HUES64 (cell line): Measurements from ENCODE around the gene ITGB3.

Experiments used
- H3K27ac ChIP-seq: 2 replicates; pipeline ENCODE4 v1.7.0; 2013; ENCODE audit warnings: low read depth, low read length, inconsistent platforms
- H3K27me3 ChIP-seq: 2 replicates; pipeline ENCODE4 v1.6.1; 2013; ENCODE audit warnings: mild to moderate bottlenecking, low read length; ENCODE audit not compliant: insufficient read depth
- H3K36me3 ChIP-seq: 2 replicates; pipeline ENCODE4 v1.6.1; 2013; ENCODE audit warnings: mild to moderate bottlenecking, low read length; ENCODE audit not compliant: insufficient read depth
- H3K4me1 ChIP-seq: 2 replicates; pipeline ENCODE4 v1.6.1; 2013; ENCODE audit warnings: mild to moderate bottlenecking, low read length, moderate library complexity; ENCODE audit not compliant: insufficient read depth
- H3K4me3 ChIP-seq: 2 replicates; pipeline ENCODE4 v1.5.1; 2013; ENCODE audit warnings: mild to moderate bottlenecking, low read length, moderate library complexity
- H3K9ac ChIP-seq: 2 replicates; pipeline ENCODE4 v1.6.1; 2013; ENCODE audit warnings: mild to moderate bottlenecking, low read depth, low read length
- H3K9me3 ChIP-seq: 2 replicates; pipeline ENCODE4 v1.6.1; 2013; ENCODE audit warnings: low read depth, low read length; ENCODE audit not compliant: insufficient read depth
- WGBS: fragments of 150-250, 120-280 bp; methylation state at CpG from one replicate; pipeline ENCODE4 v1.1.7; 2013; ENCODE audit warnings: missing lambda C conversion rate; 5-methylcytosine and 5-hydroxymethylcytosine counted together

ITGB3 gene

DNA sequence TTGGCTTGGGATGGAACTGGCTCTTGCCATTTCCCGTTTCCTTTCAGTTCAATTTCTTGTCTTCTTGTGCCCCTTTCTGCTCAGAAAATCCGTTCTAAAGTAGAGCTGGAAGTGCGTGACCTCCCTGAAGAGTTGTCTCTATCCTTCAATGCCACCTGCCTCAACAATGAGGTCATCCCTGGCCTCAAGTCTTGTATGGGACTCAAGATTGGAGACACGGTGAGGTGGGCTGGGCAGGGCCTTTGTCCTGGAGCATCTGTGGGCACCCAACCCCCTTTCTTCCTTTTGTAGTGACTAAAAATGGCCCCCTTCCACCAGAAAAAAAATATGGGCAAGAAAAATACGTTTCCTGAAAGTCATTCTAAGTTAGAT, 37.2 kb downstream of the ITGB3 start:
- H3K9me3 ChIP-seq = no peaks in the 10 kb centered on the region
- no peak overlapping the region for H3K9ac ChIP-seq
- H3K4me1 ChIP-seq = peaks cover 4% of the 10 kb centered on the region
- H3K36me3 ChIP-seq = no peaks in the 10 kb centered on the region
- no peak overlapping the region for H3K27ac ChIP-seq
- no peak overlapping the region for H3K4me3 ChIP-seq
- 91% methylated on average over 5 of the region's 5 CpGs for WGBS
- no peaks in the 10 kb centered on the region for H3K27me3 ChIP-seq

- Histone ChIP-seq H3K9me3 (no peaks in the 10 kb centered on the region), H3K9ac (no peak overlapping the region), H3K27ac (no peak overlapping the region), H3K27me3 (no peaks in the 10 kb centered on the region), H3K4me1 (peaks cover 4% of the 10 kb centered on the region), H3K4me3 (no peak overlapping the region), H3K36me3 (no peaks in the 10 kb centered on the region)
- 62% methylated on average over 7 of the region's 8 CpGs for WGBS
These were observed 37.7 kb downstream of the ITGB3 start for GRCh38 chr17:47291242-47291873.

- WGBS = 95% methylated on average over 13 of the region's 14 CpGs
- H3K36me3 ChIP-seq = no peaks in the 10 kb centered on the region
- H3K9ac ChIP-seq = no peak overlapping the region
- H3K4me1 ChIP-seq = peaks cover 4% of the 10 kb centered on the region
- no peaks in the 10 kb centered on the region for H3K9me3 ChIP-seq
- H3K4me3 ChIP-seq = no peak overlapping the region
- no peaks in the 10 kb centered on the region for H3K27me3 ChIP-seq
- H3K27ac ChIP-seq = no peak overlapping the region
These were observed 38.6 kb downstream of the ITGB3 start for GRCh38 chr17:47292206-47292605.

- Histone ChIP-seq H3K9me3 (no peaks in the 10 kb centered on the region), H3K9ac (no peak overlapping the region), H3K4me1 (peaks cover 4% of the 10 kb centered on the region), H3K4me3 (no peak overlapping the region), H3K27me3 (no peaks in the 10 kb centered on the region), H3K36me3 (no peaks in the 10 kb centered on the region), H3K27ac (no peak overlapping the region)
- 70% methylated on average over 14 of the region's 14 CpGs for WGBS
These were observed 41.6 kb downstream of the ITGB3 start for GRCh38 chr17:47295037-47295873.

- Histone ChIP-seq H3K4me1 (peaks cover 4% of the 10 kb centered on the region), H3K36me3 (no peaks in the 10 kb centered on the region), H3K27ac (no peak overlapping the region), H3K9me3 (no peaks in the 10 kb centered on the region), H3K4me3 (no peak overlapping the region), H3K27me3 (no peaks in the 10 kb centered on the region), H3K9ac (no peak overlapping the region)
- 85% methylated on average over 6 of the region's 6 CpGs for WGBS
These were observed 42.2 kb downstream of the ITGB3 start for GRCh38 chr17:47295874-47296255.

DNA sequence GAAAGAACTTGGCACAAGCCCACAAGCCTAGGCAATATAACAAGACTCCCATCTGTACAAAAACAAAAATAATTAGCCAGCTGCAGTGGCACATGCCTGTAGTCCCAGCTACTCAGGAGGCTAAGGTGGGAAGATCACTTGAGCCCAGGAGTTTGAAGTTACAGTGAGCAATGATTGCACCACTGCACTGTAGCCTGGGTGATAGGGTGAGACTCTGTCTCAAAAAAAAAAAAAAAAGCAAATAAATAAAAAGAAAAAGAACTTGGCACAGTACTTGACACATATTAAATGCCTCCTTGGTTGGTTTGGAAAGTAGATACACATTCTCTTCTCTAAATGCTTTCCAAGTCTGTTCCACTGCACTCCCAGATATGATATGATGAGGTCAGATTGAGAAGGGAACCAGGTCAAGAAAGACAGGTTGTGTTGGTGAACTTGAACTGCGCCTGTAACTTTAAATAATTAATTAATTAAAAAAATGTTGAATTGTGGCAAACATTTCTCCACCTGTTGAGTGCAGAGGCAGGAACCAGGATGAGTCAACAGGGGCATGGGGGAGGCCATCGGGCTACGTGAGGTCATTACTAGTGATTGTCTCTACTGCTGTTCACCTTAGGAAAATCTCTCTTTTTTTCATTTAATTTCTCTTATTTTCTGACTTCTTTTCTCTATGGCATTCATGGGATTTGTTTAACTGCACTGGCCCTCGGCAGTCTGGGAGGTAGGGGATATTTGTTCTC, 44.2 kb downstream of the ITGB3 start:
- Histone ChIP-seq H3K27me3 (no peaks in the 10 kb centered on the region), H3K36me3 (no peaks in the 10 kb centered on the region), H3K4me3 (no peak overlapping the region), H3K4me1 (peaks cover 4% of the 10 kb centered on the region; the same call in 1 of the 2 replicates), H3K9ac (no peak overlapping the region), H3K9me3 (no peaks in the 10 kb centered on the region), H3K27ac (no peak overlapping the region)
- 100% methylated on average over 2 of the region's 4 CpGs for WGBS

DNA sequence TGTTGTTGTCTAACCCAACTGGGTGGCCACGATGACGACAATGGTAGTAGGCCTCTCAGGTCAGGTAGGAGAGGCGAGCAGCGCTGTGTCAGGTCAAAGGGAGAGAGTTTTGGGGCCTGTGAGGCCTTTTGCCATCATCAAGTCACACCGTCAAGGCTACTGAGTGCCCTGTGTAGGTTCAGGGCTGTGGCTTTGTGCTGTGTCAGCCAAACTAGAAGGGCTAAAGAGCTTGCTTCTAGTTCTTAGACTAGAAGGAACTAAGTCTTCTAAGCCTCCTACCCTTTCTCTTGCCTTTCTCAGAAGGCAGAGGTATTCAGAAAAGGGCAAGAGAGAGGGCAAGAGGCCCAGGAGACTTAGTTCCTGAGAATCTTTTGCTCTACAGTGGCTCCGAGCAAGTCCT, 45.1 kb downstream of the ITGB3 start:
- 94% methylated on average over 6 of the region's 6 CpGs for WGBS
- Histone ChIP-seq H3K4me1 (peaks cover 4% of the 10 kb centered on the region; the same call in 1 of the 2 replicates), H3K9me3 (no peaks in the 10 kb centered on the region), H3K27me3 (no peaks in the 10 kb centered on the region), H3K27ac (no peak overlapping the region), H3K36me3 (no peaks in the 10 kb centered on the region), H3K9ac (no peak overlapping the region), H3K4me3 (no peak overlapping the region)

GRCh38 chr17:47299239-47299910, 45.7 kb downstream of the ITGB3 start:
- H3K27ac ChIP-seq = no peak overlapping the region
- H3K36me3 ChIP-seq = no peaks in the 10 kb centered on the region
- WGBS = 92% methylated on average over 13 of the region's 13 CpGs
- H3K9me3 ChIP-seq = no peaks in the 10 kb centered on the region
- H3K9ac ChIP-seq = no peak overlapping the region
- H3K4me1 ChIP-seq = peaks cover 4% of the 10 kb centered on the region; the same call in 1 of the 2 replicates
- no peaks in the 10 kb centered on the region for H3K27me3 ChIP-seq
- H3K4me3 ChIP-seq = no peak overlapping the region

GRCh38 chr17:47300718-47301117, 47.1 kb downstream of the ITGB3 start:
- Histone ChIP-seq H3K27me3 (no peaks in the 10 kb centered on the region), H3K36me3 (no peaks in the 10 kb centered on the region), H3K9me3 (no peaks in the 10 kb centered on the region), H3K4me3 (no peak overlapping the region), H3K9ac (no peak overlapping the region), H3K27ac (no peak overlapping the region), H3K4me1 (no peaks in the 10 kb centered on the region; the same call in 1 of the 2 replicates)
- WGBS = 85% methylated on average over 1 of the region's 1 CpG

DNA sequence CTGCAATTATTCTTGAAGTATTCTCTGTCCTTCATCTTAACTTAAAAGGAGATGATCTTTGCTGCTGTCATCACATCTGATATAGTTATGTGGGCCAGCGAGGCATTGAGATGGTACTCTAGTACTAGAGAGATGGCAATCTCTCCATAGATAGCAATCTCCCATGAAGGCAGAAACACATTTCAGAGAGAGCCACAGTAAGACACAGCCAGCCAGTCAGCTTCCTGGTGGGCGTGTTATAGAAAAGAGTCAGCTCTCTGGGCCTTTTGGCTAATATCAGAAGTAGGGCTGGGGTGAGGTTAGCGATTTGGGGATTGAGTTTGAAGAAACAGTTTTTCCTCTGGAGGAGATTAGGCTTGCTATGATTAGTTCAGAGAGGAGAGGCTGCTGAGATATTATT, 47.5 kb downstream of the ITGB3 start:
- WGBS = 90% methylated on average over 3 of the region's 3 CpGs
- Histone ChIP-seq H3K27me3 (no peaks in the 10 kb centered on the region), H3K9ac (no peak overlapping the region)

GRCh38 chr17:47301831-47302230, 48.2 kb downstream of the ITGB3 start:
- no peak overlapping the region for H3K27ac ChIP-seq
- H3K4me3 ChIP-seq = no peak overlapping the region
- H3K9me3 ChIP-seq = no peaks in the 10 kb centered on the region
- H3K27me3 ChIP-seq = no peaks in the 10 kb centered on the region
- no peak overlapping the region for H3K9ac ChIP-seq
- no peaks in the 10 kb centered on the region for H3K36me3 ChIP-seq
- 93% methylated on average over 1 of the region's 2 CpGs for WGBS
- H3K4me1 ChIP-seq = no peaks in the 10 kb centered on the region

More for the DNA sequence above, 47.5 kb downstream of the ITGB3 start:
- Histone ChIP-seq H3K36me3 (no peaks in the 10 kb centered on the region), H3K4me3 (no peak overlapping the region), H3K9me3 (no peaks in the 10 kb centered on the region), H3K27ac (no peak overlapping the region), H3K4me1 (no peaks in the 10 kb centered on the region)
